SK-N-SH treated with all-trans-retinoic acid at 6 μM for 48 hours (cell line): Measurements from ENCODE around the gene CLMN.

ENCODE experiments used
- ATAC-seq: fragments of 200-7000 bp; cut with Tn5 transposase; 3 replicates; pipeline ENCODE4 v1.9.1; 2020; ENCODE audit warnings: mild to moderate bottlenecking, moderate library complexity
- BACH2 ChIP-seq: fragments of 250-450 bp; sonication (Bioruptor Pico); IDR thresholded peaks from 2 replicates; pipeline ENCODE4 v1.9.0; 2021; ENCODE audit warnings: mild to moderate bottlenecking, borderline replicate concordance
- CSDC2 ChIP-seq: fragments of 250-450 bp; sonication (Bioruptor Pico); IDR thresholded peaks from 2 replicates; pipeline ENCODE4 v1.5.0; 2020; ENCODE audit warnings: mild to moderate bottlenecking, moderate library complexity
- ESRRG ChIP-seq: fragments of 250-450 bp; sonication (Bioruptor Pico); IDR thresholded peaks from 2 replicates; pipeline ENCODE4 v1.6.1; 2021; ENCODE audit warnings: mild to moderate bottlenecking
- GLIS3 ChIP-seq: fragments of 250-450 bp; sonication (Bioruptor Pico); IDR thresholded peaks from 2 replicates; pipeline ENCODE4 v1.5.0; 2020; ENCODE audit warnings: mild to moderate bottlenecking, moderate library complexity
- ISL1 ChIP-seq: fragments of 250-450 bp; sonication (Bioruptor Pico); IDR thresholded peaks from 2 replicates; pipeline ENCODE4 v2.1.2; 2022; ENCODE audit warnings: mild to moderate bottlenecking, moderate library complexity
- OSR1 ChIP-seq: fragments of 250-450 bp; sonication (Bioruptor Pico); IDR thresholded peaks from 2 replicates; pipeline ENCODE4 v1.8.0; 2022; ENCODE audit warnings: moderate library complexity, mild to moderate bottlenecking, inconsistent platforms
- PATZ1 ChIP-seq: fragments of 250-450 bp; sonication (Bioruptor Pico); IDR thresholded peaks from 2 replicates; pipeline ENCODE4 v1.8.0; 2020; ENCODE audit warnings: mild to moderate bottlenecking, moderate library complexity, borderline replicate concordance
- PPARA ChIP-seq: fragments of 250-450 bp; sonication (Bioruptor Pico); IDR thresholded peaks from 2 replicates; pipeline ENCODE4 v1.5.0; 2020; ENCODE audit warnings: mild to moderate bottlenecking, borderline replicate concordance
- RARB ChIP-seq: fragments of 250-450 bp; sonication (Bioruptor Pico); IDR thresholded peaks from 2 replicates; pipeline ENCODE4 v1.8.0; 2021; ENCODE audit warnings: mild to moderate bottlenecking, moderate library complexity
- SNAI2 ChIP-seq: fragments of 250-450 bp; sonication (Bioruptor Pico); IDR thresholded peaks from 2 replicates; pipeline ENCODE4 v1.5.0; 2020; ENCODE audit warnings: mild to moderate bottlenecking, moderate library complexity
- TOX ChIP-seq: fragments of 250-450 bp; sonication (Bioruptor Pico); IDR thresholded peaks from 2 replicates; pipeline ENCODE4 v1.8.0; 2021; ENCODE audit warnings: mild to moderate bottlenecking, moderate library complexity, borderline replicate concordance
- ZFP30 ChIP-seq: fragments of 450-650 bp; formaldehyde crosslinking; IDR thresholded peaks from 2 replicates; pipeline ENCODE4 v1.5.0; 2022; ENCODE audit warnings: mild to moderate bottlenecking, moderate library complexity
- ZNF565 ChIP-seq: fragments of 450-650 bp; formaldehyde crosslinking; conservative IDR thresholded peaks from 2 replicates; pipeline ENCODE4 v1.5.0; 2020; ENCODE audit warnings: low read depth, mild to moderate bottlenecking, moderate library complexity
- ZNF70 ChIP-seq: fragments of 450-650 bp; formaldehyde crosslinking; IDR thresholded peaks from 2 replicates; pipeline ENCODE4 v1.5.0; 2020; ENCODE audit warnings: mild to moderate bottlenecking, moderate library complexity
- ZNF8 ChIP-seq: fragments of 450-650 bp; formaldehyde crosslinking; IDR thresholded peaks from 2 replicates; pipeline ENCODE4 v1.5.0; 2020; ENCODE audit warnings: mild to moderate bottlenecking, moderate library complexity
- TF ChIP-seq, protein P1 (sequence below): fragments of 250-450 bp; sonication (Bioruptor Pico); IDR thresholded peaks from 2 replicates; pipeline ENCODE4 v1.5.1; 2020; ENCODE audit warnings: low read depth, mild to moderate bottlenecking, moderate library complexity
- TF ChIP-seq, protein P2 (sequence below): fragments of 250-450 bp; sonication (Bioruptor Pico); IDR thresholded peaks from 2 replicates; pipeline ENCODE4 v1.5.0; 2020; ENCODE audit warnings: mild to moderate bottlenecking, moderate library complexity
- TF ChIP-seq, protein P3 (sequence below): fragments of 250-450 bp; sonication (Bioruptor Pico); IDR thresholded peaks from 2 replicates; pipeline ENCODE4 v1.5.1; 2021; ENCODE audit warnings: mild to moderate bottlenecking, moderate library complexity

CLMN gene

GRCh38 chr14:95153866-95154265, 165.8 kb downstream of the CLMN start:
- TF ChIP-seq ZFP30 (no peak), SNAI2 (CRISPR knock-in tag) (no peak)
- TF ChIP-seq, protein P1, sequence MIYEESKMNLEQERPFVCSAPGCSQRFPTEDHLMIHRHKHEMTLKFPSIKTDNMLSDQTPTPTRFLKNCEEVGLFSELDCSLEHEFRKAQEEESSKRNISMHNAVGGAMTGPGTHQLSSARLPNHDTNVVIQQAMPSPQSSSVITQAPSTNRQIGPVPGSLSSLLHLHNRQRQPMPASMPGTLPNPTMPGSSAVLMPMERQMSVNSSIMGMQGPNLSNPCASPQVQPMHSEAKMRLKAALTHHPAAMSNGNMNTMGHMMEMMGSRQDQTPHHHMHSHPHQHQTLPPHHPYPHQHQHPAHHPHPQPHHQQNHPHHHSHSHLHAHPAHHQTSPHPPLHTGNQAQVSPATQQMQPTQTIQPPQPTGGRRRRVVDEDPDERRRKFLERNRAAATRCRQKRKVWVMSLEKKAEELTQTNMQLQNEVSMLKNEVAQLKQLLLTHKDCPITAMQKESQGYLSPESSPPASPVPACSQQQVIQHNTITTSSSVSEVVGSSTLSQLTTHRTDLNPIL (CRISPR knock-in tag): no peak
- TF ChIP-seq, protein P2, sequence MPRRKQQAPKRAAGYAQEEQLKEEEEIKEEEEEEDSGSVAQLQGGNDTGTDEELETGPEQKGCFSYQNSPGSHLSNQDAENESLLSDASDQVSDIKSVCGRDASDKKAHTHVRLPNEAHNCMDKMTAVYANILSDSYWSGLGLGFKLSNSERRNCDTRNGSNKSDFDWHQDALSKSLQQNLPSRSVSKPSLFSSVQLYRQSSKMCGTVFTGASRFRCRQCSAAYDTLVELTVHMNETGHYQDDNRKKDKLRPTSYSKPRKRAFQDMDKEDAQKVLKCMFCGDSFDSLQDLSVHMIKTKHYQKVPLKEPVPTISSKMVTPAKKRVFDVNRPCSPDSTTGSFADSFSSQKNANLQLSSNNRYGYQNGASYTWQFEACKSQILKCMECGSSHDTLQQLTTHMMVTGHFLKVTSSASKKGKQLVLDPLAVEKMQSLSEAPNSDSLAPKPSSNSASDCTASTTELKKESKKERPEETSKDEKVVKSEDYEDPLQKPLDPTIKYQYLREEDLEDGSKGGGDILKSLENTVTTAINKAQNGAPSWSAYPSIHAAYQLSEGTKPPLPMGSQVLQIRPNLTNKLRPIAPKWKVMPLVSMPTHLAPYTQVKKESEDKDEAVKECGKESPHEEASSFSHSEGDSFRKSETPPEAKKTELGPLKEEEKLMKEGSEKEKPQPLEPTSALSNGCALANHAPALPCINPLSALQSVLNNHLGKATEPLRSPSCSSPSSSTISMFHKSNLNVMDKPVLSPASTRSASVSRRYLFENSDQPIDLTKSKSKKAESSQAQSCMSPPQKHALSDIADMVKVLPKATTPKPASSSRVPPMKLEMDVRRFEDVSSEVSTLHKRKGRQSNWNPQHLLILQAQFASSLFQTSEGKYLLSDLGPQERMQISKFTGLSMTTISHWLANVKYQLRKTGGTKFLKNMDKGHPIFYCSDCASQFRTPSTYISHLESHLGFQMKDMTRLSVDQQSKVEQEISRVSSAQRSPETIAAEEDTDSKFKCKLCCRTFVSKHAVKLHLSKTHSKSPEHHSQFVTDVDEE (CRISPR knock-in tag): no peak
- TF ChIP-seq, all 23 proteins: peak for 0
- no peak for ATAC-seq

DNA sequence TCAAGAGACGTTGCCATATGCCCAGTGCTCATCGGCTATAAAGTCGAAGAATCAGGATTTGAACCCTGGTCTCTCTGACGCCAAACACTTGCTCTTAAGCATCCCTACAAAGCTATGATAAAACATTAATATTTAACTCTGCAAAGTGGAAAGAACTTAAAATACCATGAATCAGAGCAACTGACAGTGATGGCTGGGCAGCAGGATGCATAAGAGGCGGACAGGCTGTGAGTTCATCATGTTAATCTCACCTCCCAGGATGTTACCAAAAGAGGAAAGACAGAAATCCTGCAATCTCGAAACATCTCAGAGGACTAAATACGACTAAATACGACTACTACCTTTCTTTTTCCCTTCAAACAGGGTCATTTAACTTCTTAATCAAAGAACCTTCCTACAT, 168.1 kb downstream of the CLMN start:
- TF ChIP-seq SNAI2 (CRISPR knock-in tag) (no peak), PPARA (CRISPR knock-in tag) (no peak), ESRRG (CRISPR knock-in tag) (no peak), BACH2 (CRISPR knock-in tag) (no peak), TOX (CRISPR knock-in tag) (no peak), ZNF70 (no peak), RARB (CRISPR knock-in tag) (no peak), ZFP30 (no peak)
- no peak for ATAC-seq

GRCh38 chr14:95150910-95151309, 168.8 kb downstream of the CLMN start:
- no peak for TF ChIP-seq PATZ1
- ATAC-seq: no peak

- ATAC-seq: no peak
- no peak for TF ChIP-seq GLIS3
These were observed 170.3 kb downstream of the CLMN start for GRCh38 chr14:95149441-95149840.

DNA sequence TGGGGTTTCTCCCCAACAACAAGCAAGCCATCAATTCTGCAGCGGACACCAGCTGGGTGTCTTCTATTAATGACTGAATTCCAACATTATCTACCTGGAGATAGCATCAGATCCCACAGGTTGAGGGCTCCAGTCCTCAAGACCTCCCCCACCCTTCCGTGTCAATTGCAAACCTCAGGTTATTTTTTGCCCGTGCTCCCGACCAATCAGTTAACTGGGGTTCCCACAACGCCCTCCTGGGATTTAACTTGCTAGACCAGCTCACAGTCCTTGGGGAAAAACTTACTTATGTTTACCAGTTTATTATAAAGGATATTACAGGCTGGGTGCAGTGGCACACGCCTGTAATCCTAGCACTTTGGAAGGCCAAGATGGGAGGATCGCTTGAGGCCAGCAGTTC, 172.1 kb downstream of the CLMN start:
- TF ChIP-seq ZNF565 (CRISPR knock-in tag) (no peak), BACH2 (CRISPR knock-in tag) (no peak)
- TF ChIP-seq, protein P3, sequence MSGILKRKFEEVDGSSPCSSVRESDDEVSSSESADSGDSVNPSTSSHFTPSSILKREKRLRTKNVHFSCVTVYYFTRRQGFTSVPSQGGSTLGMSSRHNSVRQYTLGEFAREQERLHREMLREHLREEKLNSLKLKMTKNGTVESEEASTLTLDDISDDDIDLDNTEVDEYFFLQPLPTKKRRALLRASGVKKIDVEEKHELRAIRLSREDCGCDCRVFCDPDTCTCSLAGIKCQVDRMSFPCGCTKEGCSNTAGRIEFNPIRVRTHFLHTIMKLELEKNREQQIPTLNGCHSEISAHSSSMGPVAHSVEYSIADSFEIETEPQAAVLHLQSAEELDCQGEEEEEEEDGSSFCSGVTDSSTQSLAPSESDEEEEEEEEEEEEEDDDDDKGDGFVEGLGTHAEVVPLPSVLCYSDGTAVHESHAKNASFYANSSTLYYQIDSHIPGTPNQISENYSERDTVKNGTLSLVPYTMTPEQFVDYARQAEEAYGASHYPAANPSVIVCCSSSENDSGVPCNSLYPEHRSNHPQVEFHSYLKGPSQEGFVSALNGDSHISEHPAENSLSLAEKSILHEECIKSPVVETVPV (CRISPR knock-in tag): no peak
- ATAC-seq: no peak

- no peak for TF ChIP-seq ISL1 (CRISPR knock-in tag)
- TF ChIP-seq, protein P3 (CRISPR knock-in tag): no peak
- no peak for TF ChIP-seq ZNF8 (CRISPR knock-in tag)
- TF ChIP-seq, protein P2 (CRISPR knock-in tag): no peak
- TF ChIP-seq ZNF70: no peak
- no peak for TF ChIP-seq ZNF565 (CRISPR knock-in tag)
- TF ChIP-seq, protein P1 (CRISPR knock-in tag): no peak
- TF ChIP-seq OSR1: no peak
- no peak for TF ChIP-seq GLIS3
- TF ChIP-seq CSDC2 (CRISPR knock-in tag): no peak
- TF ChIP-seq TOX (CRISPR knock-in tag): no peak
These were observed 173.5 kb downstream of the CLMN start for GRCh38 chr14:95146079-95146771.

More at GRCh38 chr14:95146079-95146771, 173.5 kb downstream of the CLMN start:
- ATAC-seq: no peak
